Mammary epithelial cell (primary cell): Measurements from ENCODE around the gene LTBP4.

Source experiments
- EZH2 ChIP-seq: IDR thresholded peaks from 2 replicates; pipeline ENCODE4 v1.6.1; 2012; ENCODE audit warnings: low read length, inconsistent platforms, borderline replicate concordance
- TF ChIP-seq, protein P1 (sequence below), 2 donors: IDR thresholded peaks in 1 of 2; conservative IDR thresholded peaks in 1 of 2; 2 replicates each; pipeline ENCODE4 v1.5.1; 2011 to 2012; ENCODE audit warnings: inconsistent platforms in 2 of 2, low read length in 2 of 2, mild to moderate bottlenecking in 2 of 2, control low read depth in 1 of 2, low read depth in 1 of 2; ENCODE audit not compliant: insufficient read depth in 1 of 2; ENCODE audit errors: extremely low read depth in 1 of 2

DNA sequence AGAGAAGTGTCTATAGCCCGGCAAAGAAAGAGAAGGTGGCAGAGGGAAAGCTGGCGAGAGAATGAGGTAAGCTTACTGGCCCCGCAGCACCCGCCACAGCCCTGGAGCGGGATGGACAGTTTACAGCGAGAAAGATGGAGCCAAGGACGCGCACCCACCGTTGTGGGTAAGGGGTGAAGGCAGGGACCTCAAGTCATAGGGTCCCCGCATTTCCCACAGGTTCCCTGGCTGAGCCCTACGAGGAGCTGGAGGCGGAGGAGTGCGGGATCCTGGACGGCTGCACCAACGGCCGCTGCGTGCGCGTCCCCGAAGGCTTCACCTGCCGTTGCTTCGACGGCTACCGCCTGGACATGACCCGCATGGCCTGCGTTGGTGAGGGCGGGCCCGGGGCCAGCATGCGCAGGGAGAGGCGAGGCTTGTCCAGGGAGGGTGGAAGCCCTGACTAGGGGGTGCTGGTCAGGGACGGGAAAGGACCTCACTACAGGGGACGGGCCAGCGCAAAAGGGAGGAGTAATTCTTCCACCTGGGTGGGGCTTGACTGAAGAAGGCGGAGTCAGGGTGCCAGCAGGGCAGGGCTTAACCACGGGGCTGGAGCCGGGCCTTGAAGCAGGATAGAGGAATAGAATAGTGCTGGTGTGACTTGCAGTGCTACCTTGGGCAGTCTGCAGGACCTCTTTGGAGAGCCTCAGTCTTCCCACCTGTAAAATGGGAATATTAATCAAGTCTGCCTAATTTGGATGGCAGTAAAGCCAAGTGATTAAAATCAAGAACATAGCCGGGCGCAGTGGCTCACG, 26.5 kb downstream of the LTBP4 start:
- TF ChIP-seq, protein P1, sequence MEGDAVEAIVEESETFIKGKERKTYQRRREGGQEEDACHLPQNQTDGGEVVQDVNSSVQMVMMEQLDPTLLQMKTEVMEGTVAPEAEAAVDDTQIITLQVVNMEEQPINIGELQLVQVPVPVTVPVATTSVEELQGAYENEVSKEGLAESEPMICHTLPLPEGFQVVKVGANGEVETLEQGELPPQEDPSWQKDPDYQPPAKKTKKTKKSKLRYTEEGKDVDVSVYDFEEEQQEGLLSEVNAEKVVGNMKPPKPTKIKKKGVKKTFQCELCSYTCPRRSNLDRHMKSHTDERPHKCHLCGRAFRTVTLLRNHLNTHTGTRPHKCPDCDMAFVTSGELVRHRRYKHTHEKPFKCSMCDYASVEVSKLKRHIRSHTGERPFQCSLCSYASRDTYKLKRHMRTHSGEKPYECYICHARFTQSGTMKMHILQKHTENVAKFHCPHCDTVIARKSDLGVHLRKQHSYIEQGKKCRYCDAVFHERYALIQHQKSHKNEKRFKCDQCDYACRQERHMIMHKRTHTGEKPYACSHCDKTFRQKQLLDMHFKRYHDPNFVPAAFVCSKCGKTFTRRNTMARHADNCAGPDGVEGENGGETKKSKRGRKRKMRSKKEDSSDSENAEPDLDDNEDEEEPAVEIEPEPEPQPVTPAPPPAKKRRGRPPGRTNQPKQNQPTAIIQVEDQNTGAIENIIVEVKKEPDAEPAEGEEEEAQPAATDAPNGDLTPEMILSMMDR (conservative IDR thresholded peaks at IDR 0.05 in 1 of 2, IDR thresholded peaks at IDR 0.05 in 1 of 2; ENCODE audit: extremely low read depth in 1 of 2, insufficient read depth in 1 of 2, low read depth in 1 of 2, low read length in 2 of 2): no peak
- TF ChIP-seq EZH2: no peak
